Right lobe of liver (tissue), 6 donors: ENCODE measurements around the gene NFYC. TPM values are rescaled to one million over a fixed set of nuclear protein-coding genes. Genes with fewer than 3 reads are reported as not detected.

Experiments used
- ATAC-seq, 4 donors: fragments of 200-7000 bp; cut with Tn5 transposase; one replicate each; pipeline ENCODE4 v1.9.1; 2020; ENCODE audit warnings: mild to moderate bottlenecking in 4 of 4, moderate library complexity in 4 of 4
- DNase-seq, 3 donors: peaks; one replicate each; pipeline ENCODE4 v3.0.0-alpha.2; 2020
- H3K27ac ChIP-seq, 3 donors: fragments of 200-600 bp; one replicate each; pipeline ENCODE4 v1.8.0; 2022
- H3K27me3 ChIP-seq, 2 donors: fragments of 200-600 bp; one replicate each; pipeline ENCODE4 v1.8.0; 2022
- H3K36me3 ChIP-seq, 4 donors: fragments of 200-600 bp; sonication (generic) in 1 of 4; one replicate each; pipeline versions ENCODE4 v1.5.1 to v1.8.0; 2017 to 2022; ENCODE audit warnings: control low read depth in 1 of 4
- H3K4me1 ChIP-seq, 4 donors: fragments of 200-600 bp; sonication (generic) in 1 of 4; one replicate each; pipeline versions ENCODE4 v1.5.1 to v1.8.0; 2017 to 2022; ENCODE audit warnings: control low read depth in 1 of 4
- H3K4me3 ChIP-seq, 3 donors: fragments of 200-600 bp; one replicate each; pipeline ENCODE4 v1.8.0; 2022
- H3K9me3 ChIP-seq, 4 donors: fragments of 200-600 bp; sonication (generic) in 1 of 4; one replicate each; pipeline versions ENCODE4 v1.5.1 to v1.8.0; 2017 to 2022; ENCODE audit warnings: control low read depth in 1 of 4
- POLR2A ChIP-seq: fragments of 450-650 bp; IDR thresholded peaks from one replicate; pipeline ENCODE4 v1.6.1; 2017; ENCODE audit warnings: antibody characterized with exemption, mild to moderate bottlenecking
- WGBS: methylation state at CpG from one replicate; pipeline ENCODE4 v1.1.6; 2018; ENCODE audit warnings: low coverage, low lambda C conversion rate; ENCODE audit not compliant: insufficient coverage; ENCODE audit errors: missing lambda C conversion rate; 5-methylcytosine and 5-hydroxymethylcytosine counted together
- intact Hi-C, 2 donors: fragments of 100-400 bp; cut with DNase I; formaldehyde crosslinking; loops; one replicate each; pipeline versions ENCODE4 v1.11.2 to v1.14.1; 2022
- total RNA-seq, 6 experiments: library from RNA; depleted of rRNA in 2 of 6; stranded (reverse); fragments of >200 nt in 2 of 6; fragmentation: NEBNext Ultra II Directional in 3 of 6; extraction: Animal tissue kit (Norgen Biotek cat#: 25700) in 3 of 6; gene quantifications; one replicate each; pipeline versions ENCODE4 v1.1.0 to v1.2.4, GENCODE V29; 2016 to 2023
- TF ChIP-seq, protein P1 (sequence below), 4 donors: fragments of 200-600 bp in 3 of 4; fragments of 450-650 bp in 1 of 4; IDR thresholded peaks; one replicate each; pipeline versions ENCODE4 v1.5.1 to v1.8.0; 2016 to 2022; ENCODE audit warnings: antibody characterized with exemption in 4 of 4, mild to moderate bottlenecking in 2 of 4
- donor health status: DM: no; HTN: yes; CAD: no.
- donor health status: DM: no; HTN: no; CAD: no.
- donor health status: DM: no; HTN: no; CAD: no.
- donor health status: DM: no; HTN: yes; CAD: no.
- donor health status: DM: no; HTN: yes; CAD: no.

Gene NFYC
- total RNA-seq, 6 experiments from 2014 or later, result 21.9 to 36.1 (median 28.1) TPM

DNA sequence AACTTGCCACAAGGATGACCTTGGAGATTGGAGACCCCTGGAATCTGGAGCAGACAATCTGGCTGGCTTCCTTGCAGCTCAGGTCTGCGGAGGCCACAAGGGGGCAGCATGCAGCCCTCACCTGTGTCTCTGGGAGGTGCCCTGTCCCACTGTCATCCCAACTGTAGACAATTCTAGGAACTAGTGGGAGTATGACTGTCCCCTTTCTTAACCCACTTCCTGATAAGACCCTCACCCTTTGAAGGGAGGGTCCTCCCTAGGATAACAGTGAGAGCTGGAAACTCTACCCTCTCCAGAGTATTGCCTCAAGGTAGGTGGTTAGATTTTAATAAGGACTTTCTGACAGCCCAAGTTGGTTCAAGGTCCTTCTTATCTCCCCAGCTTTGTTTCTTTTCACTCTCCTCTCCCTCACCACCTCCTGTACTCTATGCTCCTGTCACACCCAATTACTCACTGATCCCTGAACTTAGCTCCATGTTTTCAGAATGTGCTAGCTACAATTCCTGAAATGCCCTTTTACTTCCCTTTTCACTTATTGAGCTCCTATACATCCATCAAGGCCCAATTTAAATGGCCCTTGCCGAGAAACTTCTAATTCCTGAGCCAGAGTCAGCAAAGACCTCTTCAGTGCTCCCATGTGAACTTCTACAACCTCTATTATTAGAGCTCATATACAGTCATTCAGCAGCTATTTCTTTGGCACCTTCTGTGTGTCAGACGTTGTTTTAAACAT lies 82.9 kb downstream of the NFYC start:
- Histone ChIP-seq H3K27me3 (no peaks in the 10 kb centered on the region), H3K9me3 (no peaks in the 10 kb centered on the region), H3K4me1 (peaks cover 0 to 11% (median 4%) of the 10 kb centered on the region in 4 donors), H3K4me3 (no peak overlapping the region), H3K27ac (no peak overlapping the region), H3K36me3 (peaks cover 0 to 25% (median 7%) of the 10 kb centered on the region in 4 donors)
- peak in 2 of 3 donors; percentile 58 to 74 for DNase-seq
- WGBS, result 50% methylated on average over 2 of the region's 3 CpGs
- ATAC-seq, result peak; percentile 79 to 86 (median 81)
- TF ChIP-seq POLR2A, result no peak
- TF ChIP-seq, protein P1, sequence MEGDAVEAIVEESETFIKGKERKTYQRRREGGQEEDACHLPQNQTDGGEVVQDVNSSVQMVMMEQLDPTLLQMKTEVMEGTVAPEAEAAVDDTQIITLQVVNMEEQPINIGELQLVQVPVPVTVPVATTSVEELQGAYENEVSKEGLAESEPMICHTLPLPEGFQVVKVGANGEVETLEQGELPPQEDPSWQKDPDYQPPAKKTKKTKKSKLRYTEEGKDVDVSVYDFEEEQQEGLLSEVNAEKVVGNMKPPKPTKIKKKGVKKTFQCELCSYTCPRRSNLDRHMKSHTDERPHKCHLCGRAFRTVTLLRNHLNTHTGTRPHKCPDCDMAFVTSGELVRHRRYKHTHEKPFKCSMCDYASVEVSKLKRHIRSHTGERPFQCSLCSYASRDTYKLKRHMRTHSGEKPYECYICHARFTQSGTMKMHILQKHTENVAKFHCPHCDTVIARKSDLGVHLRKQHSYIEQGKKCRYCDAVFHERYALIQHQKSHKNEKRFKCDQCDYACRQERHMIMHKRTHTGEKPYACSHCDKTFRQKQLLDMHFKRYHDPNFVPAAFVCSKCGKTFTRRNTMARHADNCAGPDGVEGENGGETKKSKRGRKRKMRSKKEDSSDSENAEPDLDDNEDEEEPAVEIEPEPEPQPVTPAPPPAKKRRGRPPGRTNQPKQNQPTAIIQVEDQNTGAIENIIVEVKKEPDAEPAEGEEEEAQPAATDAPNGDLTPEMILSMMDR (IDR thresholded peaks at IDR 0.05), result peak; percentile 65 to 85 (median 80)
- intact Hi-C loops, result no loop called here

DNA sequence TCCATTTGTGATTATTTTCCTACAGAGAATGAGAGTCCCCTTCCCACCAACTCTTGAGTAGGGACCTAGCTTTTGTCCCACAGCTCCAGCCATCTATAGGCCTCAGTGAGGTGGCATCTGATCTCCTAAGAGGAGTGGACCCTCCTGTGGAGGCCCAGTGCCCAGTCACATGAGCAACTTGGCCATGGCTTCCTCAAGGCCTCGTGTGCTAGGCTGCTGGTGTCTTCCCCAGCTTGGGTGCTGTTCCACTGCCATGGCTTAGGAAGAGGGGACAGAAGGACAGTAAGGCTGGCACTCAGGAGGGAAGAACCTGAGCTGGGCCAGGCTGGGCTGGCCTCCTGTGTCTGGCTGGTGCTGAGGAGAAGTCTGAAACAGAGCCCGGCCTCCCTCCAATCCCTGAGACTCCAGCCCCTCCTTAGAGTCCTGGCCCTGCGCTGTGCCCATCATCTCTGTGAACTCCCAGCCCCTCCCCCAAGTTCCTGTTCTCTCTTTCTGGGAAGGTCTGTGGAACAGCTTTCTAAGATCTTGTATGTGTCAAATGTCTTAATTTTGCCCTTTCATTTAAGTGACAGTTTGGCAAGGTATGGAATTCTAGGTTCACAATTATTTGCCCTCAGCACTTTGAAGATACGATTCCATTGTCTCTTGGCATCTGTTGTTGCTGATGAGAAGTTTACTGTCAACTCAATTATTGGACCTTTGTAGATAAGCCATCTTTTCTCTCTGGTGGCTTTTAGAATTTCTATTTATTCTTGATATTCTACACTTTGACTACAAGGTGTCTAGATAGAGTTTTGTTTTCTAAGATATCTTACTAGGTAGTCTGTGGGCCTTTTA lies 85.0 kb downstream of the NFYC start:
- TF ChIP-seq POLR2A, result no peak
- TF ChIP-seq, protein P1 (IDR thresholded peaks at IDR 0.05), result no peak
- ATAC-seq (no peak), DNase-seq (no peak)
- H3K4me1 ChIP-seq, result peaks cover 0 to 11% (median 4%) of the 10 kb centered on the region in 4 donors
- no peaks in the 10 kb centered on the region for H3K9me3 ChIP-seq
- H3K4me3 ChIP-seq, result no peak overlapping the region
- intact Hi-C loops, result no loop called here
- 89% methylated on average over 1 of the region's 4 CpGs for WGBS
- no peaks in the 10 kb centered on the region for H3K27me3 ChIP-seq
- H3K27ac ChIP-seq, result no peak overlapping the region
- H3K36me3 ChIP-seq, result peaks cover 0 to 8% (median 0%) of the 10 kb centered on the region in 4 donors

DNA sequence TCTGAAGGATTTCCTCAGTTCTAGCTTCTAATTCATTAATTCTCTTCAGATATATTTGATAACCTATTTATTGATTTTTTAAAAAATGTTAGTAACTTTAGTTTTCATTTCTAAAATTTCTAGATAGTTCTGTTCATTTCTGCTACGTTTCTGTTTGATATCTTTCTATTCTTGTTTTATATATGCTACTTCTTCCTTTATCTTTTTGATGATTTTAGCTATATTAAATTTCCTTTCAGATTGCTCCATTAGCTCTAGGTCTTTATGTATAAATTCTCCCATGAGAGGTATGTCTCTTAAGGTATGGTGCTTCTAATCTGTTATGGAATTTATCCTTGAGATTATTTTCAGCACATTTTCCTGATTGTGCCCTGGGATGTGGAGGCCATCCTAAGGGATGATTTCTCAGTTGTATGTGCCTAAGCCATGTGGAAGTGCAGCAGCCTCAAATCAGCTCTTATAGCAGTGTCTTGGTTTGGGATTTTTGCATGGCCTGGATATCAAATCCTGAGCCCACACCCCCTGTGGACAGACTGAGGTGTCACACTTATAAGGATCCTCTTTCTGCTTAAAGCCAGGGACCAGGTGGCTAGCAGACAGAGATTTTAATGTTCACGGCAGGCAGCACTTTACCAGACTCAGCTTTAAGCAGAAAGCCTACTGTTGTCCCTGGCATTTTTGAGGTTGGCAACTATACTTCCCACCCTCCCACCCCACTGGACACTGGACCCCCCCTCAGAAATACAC lies 85.9 kb downstream of the NFYC start:
- no peaks in the 10 kb centered on the region for H3K36me3 ChIP-seq
- TF ChIP-seq, protein P1 (IDR thresholded peaks at IDR 0.05), result no peak
- no peak for TF ChIP-seq POLR2A
- H3K4me3 ChIP-seq, result no peak overlapping the region
- H3K4me1 ChIP-seq, result peaks cover 0 to 11% (median 4%) of the 10 kb centered on the region in 4 donors
- H3K9me3 ChIP-seq, result no peaks in the 10 kb centered on the region
- no peaks in the 10 kb centered on the region for H3K27me3 ChIP-seq
- WGBS, result 86% methylated on average over 2 of the region's 2 CpGs
- ATAC-seq (no peak), DNase-seq (no peak)
- intact Hi-C loops, result no loop called here
- no peak overlapping the region for H3K27ac ChIP-seq
